NCI-H1930 (cell line): ENCODE measurements around the gene THADA.

Source experiments
- DNase-seq, 2 experiments: peaks; one replicate each; lab custom pipeline; 2025; lab: John Stamatoyannopoulos, UW

The THADA gene

DNA sequence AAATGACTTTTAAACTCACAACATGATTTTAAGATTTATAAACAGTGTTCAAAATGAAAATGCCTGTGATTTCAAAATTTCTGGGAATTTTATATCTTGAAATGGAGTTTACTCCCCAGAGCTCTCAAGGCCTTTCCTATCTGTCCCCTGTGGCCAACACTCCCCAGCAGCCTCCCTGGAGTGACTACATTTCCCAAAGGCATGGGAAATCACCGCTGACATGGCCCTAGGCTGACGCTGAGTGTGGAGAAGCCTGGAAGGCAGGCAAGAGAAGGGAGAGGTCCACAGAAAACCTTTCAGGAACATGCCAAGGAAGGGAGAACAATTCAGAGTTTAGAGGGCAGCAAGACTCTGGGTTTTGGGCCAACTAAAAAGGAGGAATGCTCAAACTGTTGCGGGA lies 349.2 kb downstream of the THADA start:
- no peak for DNase-seq

DNA sequence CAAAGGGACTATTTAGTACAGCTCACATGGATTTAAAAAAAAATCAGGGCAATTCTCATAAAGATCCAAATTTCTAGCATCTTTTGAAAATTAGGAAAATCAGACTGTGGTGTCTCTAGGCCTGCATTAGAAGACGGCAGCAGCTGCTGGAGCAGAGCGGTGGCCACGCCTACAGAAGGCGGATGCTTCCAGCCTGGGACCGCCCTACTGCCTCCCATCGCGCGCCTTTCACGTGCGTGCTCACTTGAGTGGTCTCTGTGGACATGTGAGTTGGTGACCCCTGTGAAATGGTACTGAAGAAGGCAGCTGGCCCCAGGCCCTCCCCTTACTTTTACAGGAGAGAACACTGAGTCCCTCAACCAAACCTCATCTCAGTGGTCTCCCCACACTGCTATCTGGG lies 354.3 kb downstream of the THADA start:
- DNase-seq = no peak

GRCh38 chr2:43240766-43241150 lies 355.1 kb downstream of the THADA start:
- DNase-seq = no peak

GRCh38 chr2:43239981-43240765 lies 355.7 kb downstream of the THADA start:
- DNase-seq = no peak

GRCh38 chr2:43238813-43239212 lies 357.0 kb downstream of the THADA start:
- DNase-seq = no peak

GRCh38 chr2:43238176-43238575 lies 357.7 kb downstream of the THADA start:
- DNase-seq = no peak

GRCh38 chr2:43233218-43234212 lies 362.3 kb downstream of the THADA start:
- no peak for DNase-seq

GRCh38 chr2:43230951-43231827 lies 364.6 kb downstream of the THADA start:
- DNase-seq = no peak

GRCh38 chr2:43230351-43230885 lies 365.4 kb downstream of the THADA start:
- no peak for DNase-seq

- DNase-seq = no peak
Measured at GRCh38 chr2:43228756-43229659, 366.8 kb downstream of the THADA start.

DNA sequence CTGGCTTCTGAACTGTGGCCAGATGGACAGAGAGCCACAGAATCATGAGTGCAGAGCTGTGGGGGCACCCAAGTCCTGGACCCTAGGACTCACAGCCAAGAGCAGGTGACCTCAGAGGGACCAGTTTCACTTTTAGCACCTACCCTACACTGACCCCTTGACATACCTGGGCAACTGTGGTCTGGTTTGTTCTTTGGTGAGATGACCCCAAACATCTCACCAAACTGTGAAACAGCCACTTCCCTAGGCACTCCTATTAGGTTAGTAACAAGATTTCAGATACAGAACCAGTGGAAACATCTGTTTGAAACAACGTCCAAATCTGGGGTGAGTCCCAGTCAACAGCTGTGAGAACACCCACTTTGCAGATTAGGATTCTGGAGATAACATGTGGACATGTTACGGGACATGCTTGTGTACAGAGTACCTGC lies 367.5 kb downstream of the THADA start:
- no peak for DNase-seq

GRCh38 chr2:43227830-43228281 lies 368.0 kb downstream of the THADA start:
- DNase-seq = no peak

DNA sequence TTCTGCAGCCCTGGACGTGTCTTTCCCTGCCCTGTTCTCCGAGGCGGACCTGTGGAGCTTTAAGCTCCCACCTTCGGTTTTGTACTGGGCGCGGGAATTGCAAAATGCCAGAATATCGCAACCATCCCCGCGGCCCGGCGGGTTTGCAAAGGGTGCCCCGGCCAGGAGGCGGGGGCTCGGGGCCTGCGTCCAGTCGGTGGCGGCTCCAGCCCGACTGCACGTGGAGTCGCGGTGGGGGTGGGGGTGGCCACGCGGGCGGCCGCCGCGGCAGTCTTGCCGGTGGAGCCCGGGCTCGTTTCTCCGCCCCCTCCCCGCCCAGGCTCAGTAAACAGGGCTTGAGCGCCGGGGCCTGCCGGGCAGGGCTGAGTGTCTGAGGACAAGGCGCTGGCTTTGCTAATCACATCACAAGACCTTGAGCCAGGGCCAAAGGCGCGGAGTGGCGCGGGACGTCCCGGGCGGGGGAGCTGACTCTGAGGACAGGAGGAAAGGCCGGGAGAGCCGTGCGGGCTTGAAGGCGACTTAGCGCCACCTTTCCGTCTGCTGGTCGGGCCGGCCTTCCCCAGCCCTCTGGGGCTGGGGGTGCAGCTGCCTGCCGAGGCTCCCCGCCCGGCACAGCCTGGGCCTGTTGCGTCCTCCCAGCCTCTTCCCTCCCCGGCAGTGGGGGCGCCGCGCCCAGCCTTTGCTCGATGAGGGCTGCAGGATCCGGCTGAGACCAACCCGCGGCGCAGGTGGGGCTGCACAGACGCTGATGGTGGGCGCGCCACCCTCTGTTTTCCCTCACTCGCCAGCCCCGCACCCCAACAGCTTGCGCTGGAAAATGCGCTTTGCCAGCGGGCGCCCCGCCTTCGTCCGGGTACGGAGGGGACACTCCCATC lies 368.6 kb downstream of the THADA start:
- peak; percentile 37 to 53 for DNase-seq

GRCh38 chr2:43226558-43226954 lies 369.3 kb downstream of the THADA start, which contains the start of gene ZFP36L2:
Gene ZFP36L2 (minus strand): TSS chr2:43226606. CDS start chr2:43226315, 291 bp downstream.
- peak; percentile 84 to 93 for DNase-seq

GRCh38 chr2:43225788-43226557 lies 369.9 kb downstream of the THADA start:
- DNase-seq = peak in 1 of 2 experiments; percentile 17

DNA sequence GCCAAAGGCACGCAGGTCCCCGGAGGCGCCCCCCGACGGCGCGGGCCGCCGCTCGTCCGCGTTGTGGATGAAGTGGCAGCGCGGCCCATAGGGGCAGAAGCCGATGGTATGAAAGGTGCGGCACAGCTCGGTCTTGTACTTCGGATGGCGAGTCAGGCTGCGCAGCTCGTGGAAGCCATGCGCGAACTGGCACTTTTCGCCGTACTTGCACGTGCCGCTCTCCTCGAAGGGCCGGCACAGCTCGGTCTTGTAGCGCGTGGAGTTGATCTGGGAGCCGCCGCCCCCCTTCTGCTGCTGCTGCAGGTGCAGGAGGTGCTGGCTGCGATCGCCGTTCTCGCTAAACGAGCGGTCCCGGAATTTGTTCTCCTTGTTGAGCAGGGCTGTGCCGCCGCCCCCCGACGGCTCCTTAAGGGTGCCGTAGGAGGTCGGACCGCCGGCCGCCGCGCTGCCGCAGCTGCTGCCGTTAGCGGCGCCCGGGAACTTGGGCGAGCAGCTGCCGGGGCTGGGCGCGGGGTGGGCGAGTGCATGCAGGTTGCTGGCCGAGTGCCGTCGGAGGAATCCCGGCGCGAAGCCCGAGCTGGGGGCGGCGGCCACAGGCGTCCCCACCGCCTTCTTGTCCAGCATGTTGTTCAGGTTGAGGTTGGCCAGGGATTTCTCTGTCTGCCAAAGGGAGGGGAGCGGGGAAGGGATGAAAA lies 370.6 kb downstream of the THADA start:
- no peak for DNase-seq

- no peak for DNase-seq
Measured at GRCh38 chr2:43224571-43225092, 371.2 kb downstream of the THADA start.

DNA sequence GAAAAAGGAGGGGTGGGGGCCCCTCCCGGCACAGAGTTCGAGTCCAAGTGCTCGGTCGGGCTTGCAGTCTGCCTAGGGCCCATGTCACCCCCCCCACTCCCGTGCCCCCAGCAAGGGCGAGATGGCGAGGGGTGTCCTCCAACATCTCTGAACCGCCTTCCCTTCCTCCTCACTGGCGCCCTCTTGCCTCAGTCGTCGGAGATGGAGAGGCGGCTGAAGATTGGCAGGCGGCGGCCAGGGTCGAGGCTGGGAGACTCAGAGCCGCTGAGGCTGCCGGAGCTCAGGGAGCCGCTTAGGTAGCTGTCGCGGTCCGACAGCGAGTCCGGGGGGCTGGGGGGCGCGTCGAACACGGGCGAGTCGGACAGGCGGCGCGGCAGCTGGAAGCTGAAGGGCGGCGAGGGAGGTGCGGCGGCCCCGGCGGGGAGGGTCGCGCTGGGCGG lies 371.7 kb downstream of the THADA start:
- no peak for DNase-seq
